NCI-H146 (cell line): Measurements from ENCODE around the gene EVA1C.
A peak's percentile ranks its signal among the peaks of the same experiment; 100 is the strongest.
"Not testable (repeated sequence)": the region's sequence is repeated elsewhere in the genome, so short reads cannot be mapped to it uniquely, and the experiment has no call there.

Experiments used
- DNase-seq: peaks from one replicate; lab custom pipeline; 2025; lab: John Stamatoyannopoulos, UW

EVA1C gene

DNA sequence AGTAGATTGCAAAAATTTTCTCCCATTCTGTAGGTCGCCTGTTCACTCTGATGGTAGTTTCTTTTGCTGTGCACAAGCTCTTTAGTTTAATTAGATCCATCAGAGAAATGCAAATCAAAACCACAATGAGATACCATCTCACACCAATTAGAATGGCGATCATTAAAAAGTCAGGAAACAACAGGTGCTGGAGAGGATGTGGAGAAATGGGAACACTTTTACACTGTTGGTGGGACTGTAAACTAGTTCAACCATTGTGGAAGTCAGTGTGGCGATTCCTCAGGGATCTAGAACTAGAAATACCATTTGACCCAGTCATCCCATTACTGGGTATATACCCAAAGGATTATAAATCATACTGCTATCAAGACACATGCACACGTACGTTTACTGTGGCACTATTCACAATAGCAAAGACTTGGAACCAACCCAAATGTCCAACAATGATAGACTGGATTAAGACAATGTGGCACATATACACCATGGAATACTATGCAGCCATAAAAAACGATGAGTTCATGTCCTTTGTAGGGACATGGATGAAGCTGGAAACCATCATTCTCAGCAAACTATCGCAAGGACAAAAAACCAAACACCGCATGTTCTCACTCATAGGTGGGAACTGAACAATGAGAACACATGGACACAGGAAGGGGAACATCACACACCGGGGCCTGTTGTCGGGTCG, 21.8 kb upstream of the EVA1C start:
- DNase-seq, result not testable (repeated sequence)

DNA sequence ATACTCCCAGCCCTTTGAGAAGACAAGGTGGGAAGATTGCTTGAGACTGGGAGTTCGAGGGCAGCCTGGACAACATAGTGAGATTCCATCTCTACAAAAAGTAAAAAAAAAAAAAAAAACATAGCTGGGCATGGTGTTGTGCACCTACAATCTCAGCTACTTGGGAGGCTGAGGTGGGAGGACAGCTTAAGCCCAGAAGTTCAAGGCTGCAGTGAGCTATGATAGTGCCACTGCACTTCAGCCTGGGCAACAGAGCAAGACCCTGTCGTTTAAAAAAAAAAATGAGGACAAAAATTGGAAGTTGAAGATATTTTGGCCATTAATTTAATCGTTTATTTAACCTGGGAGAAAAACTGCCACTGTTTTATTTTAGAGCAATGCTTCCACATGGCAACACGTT, 20.8 kb upstream of the EVA1C start:
- DNase-seq, result no peak

DNA sequence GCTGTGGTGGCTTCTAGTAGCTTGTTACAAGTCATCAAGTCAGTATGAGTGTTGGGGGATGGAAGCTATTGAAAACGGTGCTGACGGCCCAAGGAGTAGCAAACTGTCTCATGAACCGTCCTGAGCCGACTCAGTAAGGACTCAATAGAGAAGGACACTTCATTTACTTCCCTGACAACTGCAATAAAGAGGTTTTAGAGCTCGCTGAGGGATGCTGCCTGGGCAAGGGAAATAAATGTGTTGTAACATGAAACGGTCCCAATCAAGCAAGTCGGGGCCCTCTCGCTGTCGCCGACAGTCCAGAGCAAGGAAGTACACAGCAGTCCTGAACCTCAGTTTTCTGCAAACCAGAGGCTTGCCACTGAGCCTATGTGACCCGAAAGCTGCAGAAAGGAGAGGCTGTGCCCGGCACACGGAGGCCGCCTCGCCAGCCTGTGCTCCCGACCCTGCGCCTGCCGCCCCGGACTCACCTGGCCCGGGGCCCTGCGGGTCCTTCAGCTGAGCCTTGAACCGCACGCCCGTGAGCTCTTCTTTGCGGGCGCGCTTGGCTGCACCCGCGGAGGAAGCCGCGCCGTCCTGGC, 20.1 kb upstream of the EVA1C start:
- DNase-seq, result no peak

DNA sequence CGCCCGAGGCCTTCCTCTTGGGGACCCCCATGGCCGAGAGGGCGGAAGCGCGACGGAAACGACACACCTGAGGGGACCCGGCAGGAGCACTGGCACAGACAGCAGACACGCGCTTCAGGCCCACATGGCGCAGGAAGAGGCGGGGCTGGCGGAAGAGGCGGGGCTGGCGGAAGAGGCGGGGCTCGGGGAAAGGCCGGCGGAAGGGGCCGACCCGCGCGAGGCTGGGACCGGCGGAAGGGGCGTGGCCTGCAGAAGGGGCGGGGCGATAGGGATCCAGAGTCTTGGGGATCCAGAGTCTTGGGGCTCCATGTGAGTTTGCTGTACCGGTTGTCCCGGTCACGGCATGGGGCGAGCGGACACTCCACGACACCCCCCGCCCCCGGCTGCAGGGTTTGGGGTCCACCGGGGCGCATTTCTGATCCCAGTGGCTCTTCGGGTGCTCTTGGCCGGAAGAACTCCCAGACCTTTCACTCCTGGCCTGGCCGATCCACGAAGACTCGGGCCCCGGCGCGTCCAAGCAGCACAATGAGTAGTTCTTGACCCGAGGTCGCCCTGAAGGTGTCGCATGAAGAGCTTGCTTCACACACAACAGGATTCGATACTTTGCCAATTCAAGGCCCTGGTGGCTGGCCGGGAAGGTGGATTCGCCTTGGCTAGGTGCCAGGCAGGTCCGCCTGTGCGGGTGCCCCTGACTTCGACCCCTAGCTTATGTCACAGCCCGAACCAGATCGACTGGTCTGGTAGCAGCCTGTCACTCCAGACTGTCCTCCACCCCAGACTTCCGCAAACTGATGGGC, 19.4 kb upstream of the EVA1C start, which contains the start of gene URB1:
TSS of gene URB1 (minus strand) at position 133 of the 797 bp plus-strand sequence. CDS start at position 31, 102 bp downstream.
- DNase-seq, result peak; percentile 77

DNA sequence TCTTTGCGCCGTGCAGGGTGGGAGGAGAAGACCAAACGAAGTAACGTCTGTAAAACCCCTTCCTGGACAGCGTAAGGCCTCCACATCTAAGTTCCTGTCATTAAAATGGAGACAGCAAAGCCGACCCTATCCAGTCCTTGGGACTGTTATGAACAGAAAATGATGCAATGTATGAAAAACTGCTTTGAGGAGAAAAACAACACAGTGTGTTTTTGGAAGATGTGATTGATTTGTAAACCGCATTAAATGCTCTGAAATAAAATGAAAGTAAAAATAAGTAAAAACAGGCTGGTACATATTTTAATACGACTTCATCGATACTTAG, 18.9 kb upstream of the EVA1C start:
- no peak for DNase-seq

DNA sequence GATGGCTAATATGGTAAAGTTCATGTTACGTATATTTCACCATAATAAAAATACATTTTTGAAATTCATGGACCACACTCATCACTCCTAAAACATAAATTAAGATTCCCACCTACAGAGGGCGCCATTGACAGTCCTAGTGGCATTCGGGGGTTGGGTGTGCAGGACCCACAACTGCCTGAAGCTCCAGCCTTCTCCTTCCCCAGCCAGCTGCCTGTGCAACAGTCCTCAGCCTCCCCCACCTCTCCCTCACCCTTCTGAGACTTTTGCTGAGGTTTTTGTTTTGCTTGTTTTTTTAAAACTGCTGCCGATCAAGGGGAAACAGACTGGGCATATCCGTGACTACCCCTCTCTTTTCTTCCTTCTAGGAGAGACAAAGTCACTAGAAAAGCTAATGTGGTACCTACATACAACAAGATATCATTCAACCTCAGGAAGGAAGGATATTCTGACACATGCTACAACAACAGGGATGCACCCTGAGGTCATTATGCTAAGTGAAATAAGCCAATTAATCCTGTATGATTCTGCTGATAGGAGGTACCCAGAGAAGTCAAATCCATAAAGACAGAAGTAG, 9.2 kb upstream of the EVA1C start:
- peak; percentile 58 for DNase-seq

DNA sequence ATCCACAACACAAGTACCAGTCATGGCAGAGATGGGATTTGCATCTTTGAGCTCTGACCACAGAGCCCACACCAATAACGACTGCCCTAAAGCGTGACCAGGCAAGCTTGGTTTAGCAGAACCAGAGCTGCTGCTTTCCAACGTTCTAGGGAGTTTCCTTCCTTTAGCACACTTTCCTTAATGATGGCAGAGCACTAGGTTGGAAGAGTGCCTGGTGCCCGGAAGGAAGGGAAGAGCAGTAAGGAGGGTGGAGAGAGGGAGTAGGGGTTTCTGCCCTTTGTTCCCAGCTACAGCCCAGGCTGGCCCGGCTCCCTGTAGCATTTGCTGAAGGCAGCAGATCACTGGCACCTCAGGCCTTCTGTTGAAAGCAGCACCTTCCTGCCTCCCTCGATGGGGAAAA, 6.1 kb upstream of the EVA1C start:
- no peak for DNase-seq

DNA sequence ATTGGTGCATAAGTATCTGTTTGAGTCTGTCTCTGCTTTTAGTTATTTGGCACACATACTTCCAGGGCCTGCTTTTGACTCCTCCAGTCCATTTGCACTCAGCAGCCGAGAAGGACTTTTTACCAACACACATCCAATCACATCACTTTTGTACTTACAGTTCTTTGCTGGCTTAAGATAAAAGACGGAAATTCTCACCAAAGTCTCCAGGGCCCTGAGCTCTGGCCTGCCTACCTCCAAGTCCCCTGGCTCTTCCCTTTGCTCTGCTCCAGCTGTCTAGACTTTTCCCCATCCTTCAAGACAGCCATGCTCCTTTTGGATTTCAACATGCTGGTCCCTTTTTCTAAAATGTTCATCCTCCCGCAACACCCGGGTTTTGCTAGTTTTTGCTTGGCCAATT, 2.2 kb upstream of the EVA1C start:
- no peak for DNase-seq

DNA sequence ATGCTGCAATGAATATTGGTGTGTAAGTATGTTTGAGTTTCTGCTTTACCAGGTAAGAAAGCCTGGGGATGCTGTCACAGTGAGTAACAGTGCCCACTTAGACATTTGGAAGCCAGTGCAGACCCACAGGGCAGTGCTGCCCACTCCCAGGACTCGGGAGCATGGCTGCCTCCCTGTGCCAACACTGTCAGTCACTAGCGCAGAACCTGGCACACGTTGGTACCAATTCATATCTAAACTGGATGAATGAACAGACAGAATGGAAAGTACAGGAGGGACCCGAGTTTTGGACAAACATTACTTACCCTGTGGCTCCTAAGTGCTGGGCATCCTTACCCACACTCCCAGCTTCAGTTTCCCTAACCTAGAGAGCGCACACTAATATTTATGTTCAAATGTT, 1.6 kb upstream of the EVA1C start:
- DNase-seq, result no peak

DNA sequence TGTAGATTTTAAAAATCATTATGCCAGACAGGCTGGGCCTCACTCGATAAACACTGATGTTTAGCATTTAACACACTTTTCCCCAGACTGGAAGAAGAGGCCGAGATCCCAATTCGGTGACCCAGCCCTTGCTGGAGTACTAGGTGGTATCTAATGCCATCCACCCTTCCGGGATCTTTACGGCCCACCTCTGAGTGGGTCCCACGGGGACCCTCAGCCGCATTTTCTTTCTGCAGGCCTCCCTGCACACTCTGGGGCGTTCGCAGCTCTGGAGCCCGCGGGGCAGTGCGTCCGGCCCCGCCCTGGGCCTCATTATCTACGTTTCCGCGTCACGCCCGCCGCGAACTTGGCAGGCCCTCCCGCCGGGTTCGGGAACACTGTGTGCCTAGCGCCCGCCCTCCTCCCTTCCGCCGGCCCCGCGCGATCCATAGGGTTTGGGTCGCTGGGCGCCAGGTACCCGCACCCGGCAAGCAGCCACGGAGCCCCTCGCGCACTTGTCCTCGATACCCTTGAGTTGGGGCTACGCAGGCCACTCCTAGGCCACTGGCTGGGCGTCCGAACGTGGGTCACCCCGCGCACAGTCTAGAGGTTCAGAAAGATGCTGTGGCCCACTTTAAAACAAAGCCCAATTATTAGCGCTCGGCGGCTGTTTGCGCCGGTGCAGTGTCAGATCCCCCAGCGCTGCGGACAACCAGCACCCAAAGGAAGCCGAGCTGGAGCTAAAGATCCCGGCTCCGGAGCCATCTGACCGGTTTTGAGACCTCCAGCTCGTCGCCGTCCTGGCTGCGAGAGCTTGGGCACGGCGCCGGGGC, 950 bp upstream of the EVA1C start:
- peak; percentile 59 for DNase-seq

DNA sequence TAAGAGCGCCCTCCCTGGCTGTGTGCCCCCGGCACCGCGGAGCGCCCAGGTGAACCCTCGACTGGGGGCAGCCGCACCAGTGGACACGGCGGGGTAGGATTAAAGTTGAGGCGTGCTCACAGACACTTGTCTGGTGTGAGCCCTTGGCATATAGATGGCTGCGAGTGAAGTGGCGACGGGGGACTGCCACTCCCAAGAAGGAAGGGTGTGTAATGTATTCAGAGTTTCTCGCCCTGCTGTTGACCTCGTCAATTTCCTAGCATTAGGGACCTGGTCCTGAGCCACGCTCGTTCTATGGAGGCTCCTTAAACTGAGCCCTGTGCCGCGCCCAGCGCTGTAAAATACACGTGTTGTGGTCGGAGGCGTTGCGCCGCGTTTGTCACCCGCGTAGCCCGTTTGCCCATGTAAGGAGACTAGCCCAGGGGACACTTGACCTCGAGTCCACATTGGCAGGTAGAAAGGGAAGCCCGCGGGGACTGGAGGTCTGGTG, 554 bp downstream of the EVA1C start:
- peak; percentile 23 for DNase-seq

DNA sequence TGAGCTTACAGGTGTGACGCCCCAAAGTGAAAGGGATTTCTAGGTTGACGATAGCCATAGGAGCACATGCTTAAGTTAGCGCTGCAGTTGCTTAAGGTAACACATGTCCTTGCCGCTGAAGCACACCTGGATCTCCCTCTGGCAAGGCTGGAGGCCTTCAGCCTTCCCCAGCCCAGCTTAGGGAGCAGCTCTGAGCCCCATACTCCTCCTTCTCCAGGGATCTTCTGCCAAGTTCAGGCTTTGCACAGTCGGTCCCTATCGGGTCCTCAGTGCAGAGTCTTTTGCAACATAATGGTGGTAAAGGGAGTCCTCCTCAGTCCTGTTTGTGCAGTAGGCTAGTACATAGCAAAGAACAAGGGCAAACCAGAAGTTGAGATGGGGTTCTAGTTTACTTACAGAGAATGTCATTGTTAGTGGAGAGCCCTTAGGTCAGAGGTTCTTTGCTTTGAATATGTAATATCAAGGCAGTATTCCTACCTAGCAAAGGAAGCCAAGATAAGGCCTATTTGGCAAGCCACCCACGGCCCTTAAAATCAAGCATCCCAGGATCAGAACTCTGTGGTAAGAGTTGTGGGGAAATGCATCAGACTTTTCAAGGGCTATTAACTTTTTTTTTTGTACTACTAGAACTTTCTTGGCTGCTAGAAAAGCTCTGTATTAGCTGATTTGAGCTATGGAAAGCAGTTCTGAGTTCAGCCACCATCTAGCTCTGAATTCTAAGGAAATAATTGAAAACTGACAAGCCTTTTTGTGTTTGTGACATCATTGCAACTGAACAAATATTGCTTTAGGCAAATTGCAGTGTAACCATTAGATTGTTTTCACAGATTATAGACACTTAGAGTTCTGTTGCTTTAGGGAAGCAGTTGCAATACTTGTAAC, 1.4 kb downstream of the EVA1C start:
- DNase-seq, result peak; percentile 34

DNA sequence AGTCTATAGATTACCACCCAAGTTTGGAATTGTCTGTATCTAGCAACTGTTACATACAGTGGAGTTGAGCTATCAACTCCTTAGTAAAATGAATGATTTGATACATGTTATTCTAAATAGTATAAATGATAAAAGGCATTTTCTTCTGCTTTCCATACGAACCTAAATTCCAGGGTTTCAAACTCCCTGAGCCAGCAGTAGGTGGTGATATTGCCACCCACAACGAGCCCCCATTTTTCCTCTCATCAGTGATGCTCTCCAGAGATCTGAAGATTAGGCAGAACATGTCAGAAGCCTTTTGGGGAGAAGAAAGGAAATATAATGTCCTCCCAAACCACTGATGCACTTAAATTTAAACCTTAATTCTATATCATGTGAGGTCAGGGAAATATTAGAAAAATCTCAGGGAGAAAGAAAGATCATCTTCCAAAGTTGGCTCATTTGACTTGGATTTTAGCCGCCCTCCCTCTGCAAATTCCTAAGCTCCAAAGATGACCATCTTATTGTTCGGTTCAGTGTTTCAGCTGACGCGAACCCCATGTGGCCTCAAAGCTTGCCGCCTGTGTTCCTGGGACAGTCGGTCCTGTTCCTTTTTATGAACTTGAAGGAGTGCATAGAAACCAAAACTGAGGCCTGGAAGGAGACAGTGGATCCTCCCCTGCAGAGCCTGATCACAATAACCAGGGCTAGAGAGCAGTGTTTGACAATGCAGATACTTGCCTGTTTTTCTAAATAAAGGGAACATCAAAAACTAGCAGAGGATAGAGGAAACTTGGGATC, 2.3 kb downstream of the EVA1C start:
- DNase-seq, result peak; percentile 15

DNA sequence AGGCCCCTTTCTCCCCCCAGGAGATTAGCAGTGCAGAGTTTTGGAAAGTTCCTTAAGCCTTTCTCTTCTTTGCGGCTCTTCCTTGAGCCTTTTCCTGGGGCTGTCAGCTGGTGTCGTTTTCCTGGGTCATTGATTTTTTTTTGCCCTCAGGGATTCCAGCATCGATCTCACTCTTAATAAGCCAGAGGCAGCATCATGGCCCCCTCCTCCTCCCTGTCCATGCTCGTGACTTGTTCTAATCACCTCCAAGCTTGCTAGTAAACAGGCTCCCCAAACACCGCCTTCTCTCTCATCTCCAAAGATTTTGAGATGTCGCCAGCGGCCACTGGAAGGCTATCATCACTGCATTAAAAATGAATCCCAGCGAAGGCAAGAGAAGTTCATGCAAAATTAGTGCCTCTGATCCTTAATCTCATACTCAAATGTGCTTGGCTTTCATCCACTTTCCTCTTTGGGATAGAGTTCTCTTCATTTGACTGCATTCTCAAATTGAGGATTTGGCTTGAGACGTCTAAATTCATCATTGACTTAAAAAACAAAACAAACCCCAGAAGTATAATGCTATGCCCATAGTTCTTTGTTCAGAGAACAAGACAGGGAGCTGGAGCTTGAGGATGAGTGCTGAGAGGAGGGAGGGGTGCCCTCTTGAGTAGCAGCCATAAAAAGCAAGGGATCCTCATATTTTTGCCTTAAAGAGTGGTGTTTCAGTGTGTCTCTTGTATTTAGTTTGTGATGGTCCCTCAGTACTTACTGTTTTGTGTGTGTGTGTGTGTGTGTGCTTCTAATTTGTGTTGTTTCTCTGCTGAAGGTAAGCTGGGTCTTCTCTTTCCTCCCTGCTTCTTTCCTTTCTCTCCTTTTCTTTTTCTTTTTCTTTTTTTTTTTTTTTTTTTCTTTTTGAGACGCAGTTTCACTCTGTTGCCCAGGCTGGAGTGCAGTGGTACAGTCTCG, 3.2 kb downstream of the EVA1C start:
- peak; percentile 75 for DNase-seq

DNA sequence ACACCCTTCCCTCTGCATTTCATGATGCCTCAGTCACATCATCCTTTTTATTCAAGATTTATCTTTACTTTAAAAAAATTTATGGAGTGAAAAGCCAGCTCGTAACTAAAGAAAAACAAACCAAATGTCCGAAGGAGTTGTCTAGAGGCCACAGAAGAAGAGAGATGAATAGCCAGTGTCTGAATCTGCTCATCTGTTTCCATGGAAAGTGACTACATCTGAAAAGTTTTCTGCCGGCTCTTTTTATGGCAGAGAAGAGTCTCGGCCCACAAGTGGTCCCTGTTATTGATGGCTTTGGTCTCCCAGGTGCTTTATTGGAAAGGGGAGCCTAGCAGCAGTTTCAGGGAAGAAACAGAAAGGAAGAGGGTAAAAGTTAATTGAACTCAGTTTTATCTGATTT, 5.6 kb downstream of the EVA1C start:
- DNase-seq, result no peak

DNA sequence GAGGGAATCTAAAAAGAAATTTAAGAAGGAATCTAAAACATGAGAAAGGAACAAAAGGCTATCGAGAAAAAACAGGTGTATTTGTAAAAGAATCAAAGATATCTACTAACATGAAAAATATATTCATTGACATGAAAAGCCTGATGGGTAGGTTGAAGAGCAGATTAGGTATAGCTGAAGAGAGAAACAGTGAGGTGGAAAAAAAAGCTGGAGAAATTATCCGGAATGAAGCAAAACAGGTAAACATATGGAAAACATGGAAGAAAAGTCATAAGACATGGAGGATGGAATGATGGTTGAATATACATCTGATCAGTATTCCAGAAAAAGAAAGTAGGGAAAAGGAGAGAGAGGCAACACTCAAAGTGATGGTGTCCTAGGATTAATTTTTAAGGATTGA, 9.6 kb downstream of the EVA1C start:
- DNase-seq, result no peak

DNA sequence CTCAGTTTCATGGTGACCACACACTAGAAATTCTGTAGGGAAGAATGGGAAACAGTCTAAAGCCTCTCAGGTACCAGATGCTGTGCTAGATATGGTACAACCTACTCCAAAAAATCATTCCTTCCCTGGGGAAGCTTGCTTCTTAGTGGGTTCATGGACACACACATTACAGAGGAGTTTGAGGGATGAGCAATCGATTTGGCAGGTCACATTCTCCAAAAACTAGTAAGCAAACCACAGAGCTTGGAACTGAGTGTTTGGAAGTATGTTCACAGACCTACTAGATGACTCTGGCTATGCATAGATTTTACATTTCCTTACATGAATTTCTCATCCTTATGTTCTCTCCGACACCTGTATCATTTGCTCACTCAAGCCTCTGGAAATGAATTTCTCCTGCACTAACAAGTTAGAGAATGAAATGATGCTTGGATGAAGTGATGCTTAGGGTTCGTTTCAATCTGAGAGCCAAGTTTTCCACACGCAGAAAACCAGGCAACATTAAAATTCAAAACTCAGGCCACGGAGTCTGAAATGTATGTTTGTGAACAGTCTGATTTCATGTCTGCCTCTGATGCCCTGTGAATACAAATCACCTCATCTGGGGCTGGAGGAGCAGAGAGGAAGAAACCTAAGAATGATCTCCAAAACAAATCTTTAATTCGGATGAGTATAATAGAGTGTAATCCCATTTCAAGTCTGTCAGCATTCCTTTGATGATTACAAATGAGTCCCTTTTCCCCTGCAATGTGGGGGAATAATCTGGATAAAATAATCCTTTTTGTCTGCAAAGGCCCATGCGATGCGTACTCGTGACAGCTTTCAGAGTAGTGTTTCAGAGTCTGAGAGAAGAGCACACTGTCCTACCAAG, 11.0 kb downstream of the EVA1C start:
- DNase-seq, result no peak

DNA sequence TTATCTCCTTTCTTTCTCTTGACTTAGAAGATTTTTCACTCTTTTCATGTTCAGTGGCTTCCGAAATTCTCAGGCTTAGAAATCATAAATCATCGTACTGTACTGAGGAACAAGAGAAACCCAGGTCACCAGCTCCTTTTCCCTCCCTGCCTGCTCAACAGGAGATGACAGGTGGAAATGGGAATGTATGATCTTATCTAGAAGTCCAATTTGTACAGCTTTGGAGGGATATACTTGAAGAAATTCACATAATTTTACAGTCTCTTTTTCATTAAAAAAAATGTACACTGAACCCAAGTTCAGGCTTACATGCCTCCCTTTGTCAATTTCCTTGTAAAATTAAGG, 11.7 kb downstream of the EVA1C start:
- no peak for DNase-seq
